Esophagus muscularis mucosa (tissue), 3 donors: ENCODE results near the gene AVP.

ENCODE experiments used
- POLR2A ChIP-seq: fragments of 450-650 bp; IDR thresholded peaks from one replicate; pipeline ENCODE4 v1.6.1; 2017; ENCODE audit warnings: antibody characterized with exemption, moderate library complexity, mild to moderate bottlenecking, low read depth
- TF ChIP-seq, protein P1 (sequence below), 3 experiments: fragments of 200-600 bp in 2 of 3; fragments of 450-650 bp in 1 of 3; sonication (generic) in 2 of 3; IDR thresholded peaks; one replicate each; pipeline ENCODE4 v1.5.1; 2017 to 2019; ENCODE audit warnings: antibody characterized with exemption in 3 of 3, mild to moderate bottlenecking in 2 of 3, moderate library complexity in 1 of 3

DNA sequence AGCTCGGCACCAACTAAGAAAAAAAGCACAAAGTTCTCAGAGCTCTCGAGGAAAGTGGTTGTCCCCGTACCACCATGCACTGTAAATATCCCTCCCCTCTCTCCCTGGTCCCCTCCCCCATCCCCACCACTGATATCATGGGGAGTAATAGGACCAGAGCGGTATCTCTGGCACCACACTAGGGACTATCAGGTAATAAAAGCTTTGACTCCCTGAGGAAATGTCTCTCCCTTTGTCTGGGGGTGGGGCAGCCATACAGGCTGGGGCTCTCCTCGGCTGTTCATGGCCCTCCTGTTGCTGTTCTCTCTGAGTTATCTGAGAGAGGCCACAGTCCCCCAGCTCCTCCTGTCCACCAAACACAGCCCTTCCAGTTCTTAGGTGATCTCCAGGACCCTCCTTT lies 46.1 kb downstream of the AVP start:
- TF ChIP-seq, protein P1, sequence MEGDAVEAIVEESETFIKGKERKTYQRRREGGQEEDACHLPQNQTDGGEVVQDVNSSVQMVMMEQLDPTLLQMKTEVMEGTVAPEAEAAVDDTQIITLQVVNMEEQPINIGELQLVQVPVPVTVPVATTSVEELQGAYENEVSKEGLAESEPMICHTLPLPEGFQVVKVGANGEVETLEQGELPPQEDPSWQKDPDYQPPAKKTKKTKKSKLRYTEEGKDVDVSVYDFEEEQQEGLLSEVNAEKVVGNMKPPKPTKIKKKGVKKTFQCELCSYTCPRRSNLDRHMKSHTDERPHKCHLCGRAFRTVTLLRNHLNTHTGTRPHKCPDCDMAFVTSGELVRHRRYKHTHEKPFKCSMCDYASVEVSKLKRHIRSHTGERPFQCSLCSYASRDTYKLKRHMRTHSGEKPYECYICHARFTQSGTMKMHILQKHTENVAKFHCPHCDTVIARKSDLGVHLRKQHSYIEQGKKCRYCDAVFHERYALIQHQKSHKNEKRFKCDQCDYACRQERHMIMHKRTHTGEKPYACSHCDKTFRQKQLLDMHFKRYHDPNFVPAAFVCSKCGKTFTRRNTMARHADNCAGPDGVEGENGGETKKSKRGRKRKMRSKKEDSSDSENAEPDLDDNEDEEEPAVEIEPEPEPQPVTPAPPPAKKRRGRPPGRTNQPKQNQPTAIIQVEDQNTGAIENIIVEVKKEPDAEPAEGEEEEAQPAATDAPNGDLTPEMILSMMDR (IDR thresholded peaks at IDR 0.05) = no peak
- TF ChIP-seq POLR2A = no peak
